Smooth muscle cell of the brain vasculature (primary cell): ENCODE results near the gene PRR32.
"Not testable (repeated sequence)": the region's sequence is repeated elsewhere in the genome, so short reads cannot be mapped to it uniquely, and the experiment has no call there.

Experiments
- DNase-seq: peaks from one replicate; pipeline ENCODE4 v3.0.0-alpha.2; 2012; ENCODE audit warnings: low read depth, low spot score

Gene PRR32, protein sequence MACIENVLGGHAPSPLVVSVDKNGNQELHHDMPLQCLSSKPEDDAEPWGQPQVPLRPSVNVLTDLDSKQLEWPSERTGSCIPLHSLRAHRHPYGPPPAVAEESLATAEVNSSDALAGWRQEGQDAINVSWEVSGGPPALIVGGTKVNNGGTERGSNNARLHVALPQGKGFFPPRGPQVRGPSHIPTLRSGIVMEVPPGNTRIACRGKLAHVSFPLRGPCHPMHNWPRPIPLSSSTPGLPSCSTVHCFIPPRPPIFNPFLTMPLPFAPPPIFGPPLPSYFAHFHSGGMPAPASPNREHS

DNA sequence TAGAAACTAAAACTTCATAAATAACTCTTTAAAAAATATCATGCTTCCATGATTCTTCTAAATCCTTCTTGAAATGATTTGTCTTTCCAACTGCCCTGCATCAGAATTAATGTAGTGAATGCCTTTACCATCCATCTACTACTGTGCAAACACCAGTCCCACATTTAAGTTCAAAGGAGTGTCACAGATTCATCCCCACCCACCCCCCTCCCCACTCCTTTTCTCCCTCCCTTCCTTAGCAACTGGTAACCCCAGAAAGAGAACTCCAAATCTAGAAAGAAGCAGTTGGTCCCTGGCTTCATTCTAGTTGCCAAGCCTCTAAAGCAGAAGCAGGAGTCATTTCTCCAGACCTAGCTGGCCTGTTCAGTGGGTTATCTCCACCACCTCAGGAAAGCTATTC, at the start of gene PRR32:
TSS of gene PRR32 (plus strand) at position 301 of the 400 bp plus-strand sequence. CDS start 115 bp downstream, outside the sequence.
- DNase-seq: no peak

DNA sequence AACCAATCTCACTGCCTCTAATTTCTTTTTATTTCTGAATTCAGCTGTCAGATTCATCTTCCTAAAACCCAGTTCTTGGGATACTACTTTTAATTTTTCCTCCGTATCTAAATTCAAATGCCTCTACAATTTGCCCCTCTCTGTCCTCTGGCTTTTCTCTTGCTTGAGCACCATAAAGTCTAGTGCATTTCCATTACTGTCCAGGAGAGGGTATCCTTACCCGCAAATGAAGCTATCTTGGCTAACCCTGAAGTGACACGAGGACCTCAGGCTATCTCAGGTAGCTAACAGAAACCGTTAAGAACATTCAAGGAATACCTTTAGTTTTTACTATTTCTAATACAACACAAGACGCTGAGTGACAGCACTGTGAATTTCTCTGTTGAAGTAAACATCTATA, 49.4 kb upstream of the PRR32 start:
- DNase-seq: no peak

DNA sequence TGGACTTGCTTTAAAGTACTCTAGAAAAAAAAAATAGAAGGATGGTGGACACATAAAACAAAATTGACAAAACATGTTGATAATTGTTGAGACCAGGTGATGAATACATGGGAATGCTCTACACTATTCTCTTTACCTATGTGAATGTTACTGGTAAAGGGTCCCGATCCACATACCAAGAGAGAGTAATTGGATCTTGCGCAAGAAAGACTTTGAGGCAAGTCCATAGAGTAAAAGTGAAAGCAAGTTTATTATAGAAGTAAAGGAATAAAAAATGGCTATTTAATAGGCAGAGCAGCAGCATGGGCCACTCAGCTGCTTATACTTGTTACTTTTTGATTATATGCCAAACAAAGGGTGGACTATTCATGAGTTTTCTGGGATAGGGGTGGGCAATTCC, 34.0 kb upstream of the PRR32 start:
- no peak for DNase-seq

DNA sequence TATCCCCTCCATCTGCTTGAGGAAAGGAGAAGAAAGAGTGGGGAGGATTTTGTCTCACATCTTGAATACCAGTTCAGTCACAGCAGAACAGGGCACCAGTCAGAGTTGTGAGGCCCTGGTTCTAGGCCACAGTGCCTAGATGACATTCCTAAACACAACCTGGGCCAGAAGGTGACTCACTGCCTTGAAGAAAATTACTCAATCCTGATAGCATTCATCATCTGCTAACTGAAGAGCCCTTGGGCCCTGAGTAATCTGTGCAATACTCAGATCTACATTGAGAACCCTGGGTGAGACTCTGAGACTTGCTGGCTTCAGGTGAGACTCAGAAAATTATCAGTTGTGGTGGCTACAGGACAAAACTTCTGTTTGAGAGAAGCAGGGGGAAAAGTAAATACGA, 20.5 kb upstream of the PRR32 start:
- no peak for DNase-seq

DNA sequence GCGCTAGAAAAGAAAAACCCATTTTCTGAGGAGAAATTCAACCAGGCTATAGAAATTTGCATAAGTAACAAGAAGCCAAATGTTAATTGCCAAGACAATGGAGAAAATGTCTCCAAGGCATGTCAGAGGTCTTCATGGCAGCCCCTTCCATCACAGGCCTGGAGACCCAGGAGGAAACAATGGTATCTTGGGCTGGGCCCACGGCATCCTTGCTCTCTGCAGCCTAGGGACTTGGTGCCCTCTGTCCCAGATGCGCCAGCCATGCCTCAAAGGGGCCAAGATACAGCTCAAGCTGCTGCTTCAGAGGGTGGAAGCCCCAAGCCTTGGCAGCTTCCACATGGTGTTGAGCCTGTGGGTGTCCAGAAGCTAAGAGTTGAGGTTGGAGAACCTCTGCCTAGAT, 12.7 kb upstream of the PRR32 start:
- not testable (repeated sequence) for DNase-seq

DNA sequence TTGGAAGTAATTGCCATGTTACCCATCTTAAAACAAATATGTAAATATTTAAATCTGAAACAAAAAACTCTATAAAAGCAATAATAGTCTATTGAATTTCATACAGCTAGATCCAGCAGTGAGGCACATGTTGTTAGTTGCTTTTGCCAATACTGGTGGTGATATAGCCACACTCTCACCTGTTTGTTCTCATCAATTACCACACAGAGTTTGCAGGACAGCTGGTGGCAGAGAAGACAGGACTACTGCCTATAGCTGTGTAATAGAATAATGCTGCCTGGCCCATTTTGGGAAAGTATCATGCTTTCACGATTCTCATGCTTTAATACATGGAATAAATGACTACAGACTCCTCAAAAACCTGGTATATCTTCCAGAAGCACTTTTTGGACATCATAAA, 3.7 kb upstream of the PRR32 start:
- DNase-seq: no peak

DNA sequence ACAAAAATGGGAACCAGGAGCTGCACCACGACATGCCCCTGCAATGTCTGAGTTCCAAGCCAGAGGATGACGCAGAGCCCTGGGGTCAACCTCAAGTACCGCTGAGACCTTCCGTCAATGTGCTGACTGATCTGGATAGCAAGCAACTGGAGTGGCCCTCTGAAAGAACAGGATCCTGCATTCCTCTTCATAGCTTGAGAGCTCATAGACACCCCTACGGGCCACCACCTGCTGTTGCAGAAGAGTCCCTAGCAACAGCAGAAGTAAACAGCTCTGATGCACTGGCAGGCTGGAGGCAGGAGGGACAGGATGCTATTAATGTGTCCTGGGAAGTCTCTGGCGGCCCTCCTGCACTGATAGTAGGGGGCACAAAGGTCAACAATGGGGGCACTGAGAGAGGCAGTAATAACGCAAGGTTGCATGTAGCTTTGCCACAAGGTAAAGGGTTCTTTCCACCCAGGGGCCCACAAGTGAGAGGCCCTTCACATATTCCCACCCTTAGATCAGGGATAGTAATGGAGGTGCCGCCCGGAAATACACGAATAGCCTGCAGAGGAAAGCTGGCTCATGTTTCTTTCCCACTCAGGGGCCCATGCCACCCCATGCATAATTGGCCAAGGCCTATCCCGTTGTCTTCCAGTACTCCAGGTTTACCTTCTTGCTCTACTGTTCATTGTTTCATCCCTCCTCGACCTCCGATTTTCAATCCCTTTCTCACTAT, 1.3 kb downstream of the PRR32 start:
- DNase-seq: no peak

DNA sequence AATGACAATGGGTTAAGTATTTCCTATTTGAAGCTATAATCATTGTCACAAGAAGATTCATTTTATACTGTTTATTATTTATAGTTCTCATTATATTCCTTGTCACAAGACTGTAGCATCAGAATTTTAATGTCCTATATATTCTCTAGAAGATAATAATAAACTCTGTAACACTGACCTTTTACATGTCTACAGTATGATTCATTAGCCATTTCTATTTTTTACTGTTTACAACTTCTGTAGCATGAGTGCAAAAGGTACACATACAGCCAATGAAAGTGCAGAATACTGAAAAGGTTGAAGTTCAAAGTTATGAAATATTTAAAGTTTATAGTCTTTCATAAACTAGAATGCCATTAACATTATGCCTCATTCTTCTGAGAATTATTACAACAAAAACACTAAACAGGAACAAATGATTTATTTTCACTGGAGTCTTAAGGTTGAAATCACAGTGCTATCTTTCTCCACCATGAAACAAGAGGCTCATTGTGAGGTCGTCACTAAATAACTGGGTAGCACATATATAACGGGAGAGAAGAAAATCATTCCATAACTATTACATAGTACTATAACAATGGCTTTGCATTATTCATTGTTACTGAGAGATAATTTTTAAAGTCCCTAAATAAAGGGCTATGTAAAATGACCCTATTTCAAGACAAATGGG, 4.9 kb downstream of the PRR32 start:
- DNase-seq: no peak

DNA sequence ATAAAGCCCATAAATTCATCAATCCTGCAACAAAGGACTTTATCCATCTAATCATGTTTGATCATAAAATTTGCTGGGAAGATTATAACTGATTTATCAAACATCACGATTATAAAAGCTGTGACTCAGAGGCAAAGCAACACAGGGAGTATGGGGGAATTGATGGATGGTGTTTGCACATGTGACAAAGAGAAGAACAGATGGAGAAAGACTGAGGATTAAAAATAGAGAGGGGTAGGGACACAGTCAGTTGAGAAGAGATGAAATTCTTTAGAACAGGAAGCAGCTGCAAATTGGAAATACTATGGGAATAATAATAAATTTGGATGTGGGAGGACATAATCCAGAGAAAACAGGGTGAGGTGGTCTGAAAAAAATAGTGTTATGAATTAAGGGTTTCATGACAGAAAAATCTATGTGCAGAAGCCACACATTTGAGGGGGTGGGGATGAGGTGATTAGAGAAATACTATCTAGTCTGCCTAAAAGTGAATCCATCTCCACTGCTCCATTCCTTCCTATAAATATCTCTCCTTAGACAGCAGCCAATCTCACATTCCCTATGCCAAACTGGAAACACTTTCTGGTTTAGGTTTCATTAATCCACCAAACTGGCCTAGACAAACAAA, 6.2 kb downstream of the PRR32 start:
- no peak for DNase-seq

DNA sequence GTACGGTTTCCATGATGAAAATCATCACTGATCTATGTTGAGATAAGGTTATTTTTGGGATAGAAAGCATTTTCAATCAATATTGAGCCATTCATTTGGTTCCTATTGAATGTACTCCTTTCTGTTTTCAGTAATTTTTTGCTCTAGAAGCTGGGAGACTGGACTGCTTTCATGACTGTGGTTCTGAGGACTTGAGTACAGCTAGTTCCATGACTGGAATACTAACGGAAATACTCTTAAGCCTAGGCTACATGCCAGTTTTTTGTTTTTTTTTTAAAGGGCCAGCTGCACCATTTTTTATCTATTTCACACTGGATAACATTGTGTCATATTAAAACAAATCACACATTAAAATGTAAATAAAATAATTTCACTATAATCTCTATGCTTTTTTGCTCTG, 16.7 kb downstream of the PRR32 start:
- DNase-seq: no peak

DNA sequence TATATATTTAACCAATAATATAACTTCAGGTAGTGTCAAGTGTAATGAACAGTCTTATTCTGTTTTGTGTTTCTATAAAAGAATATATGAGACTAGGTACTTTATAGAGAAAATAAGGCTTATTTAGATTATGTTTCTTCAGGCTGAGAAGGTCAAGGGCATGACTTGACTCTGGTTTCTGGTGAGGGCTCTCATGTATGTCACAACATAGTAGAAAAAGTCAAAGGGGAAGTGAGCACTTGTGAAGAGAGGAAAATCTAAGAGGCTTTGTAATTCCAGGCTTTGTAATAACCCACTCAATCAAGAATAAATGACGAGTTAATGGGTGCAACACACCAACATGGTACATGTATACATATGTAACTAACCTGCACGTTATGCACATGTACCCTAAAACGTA, 27.6 kb downstream of the PRR32 start:
- DNase-seq: no peak

DNA sequence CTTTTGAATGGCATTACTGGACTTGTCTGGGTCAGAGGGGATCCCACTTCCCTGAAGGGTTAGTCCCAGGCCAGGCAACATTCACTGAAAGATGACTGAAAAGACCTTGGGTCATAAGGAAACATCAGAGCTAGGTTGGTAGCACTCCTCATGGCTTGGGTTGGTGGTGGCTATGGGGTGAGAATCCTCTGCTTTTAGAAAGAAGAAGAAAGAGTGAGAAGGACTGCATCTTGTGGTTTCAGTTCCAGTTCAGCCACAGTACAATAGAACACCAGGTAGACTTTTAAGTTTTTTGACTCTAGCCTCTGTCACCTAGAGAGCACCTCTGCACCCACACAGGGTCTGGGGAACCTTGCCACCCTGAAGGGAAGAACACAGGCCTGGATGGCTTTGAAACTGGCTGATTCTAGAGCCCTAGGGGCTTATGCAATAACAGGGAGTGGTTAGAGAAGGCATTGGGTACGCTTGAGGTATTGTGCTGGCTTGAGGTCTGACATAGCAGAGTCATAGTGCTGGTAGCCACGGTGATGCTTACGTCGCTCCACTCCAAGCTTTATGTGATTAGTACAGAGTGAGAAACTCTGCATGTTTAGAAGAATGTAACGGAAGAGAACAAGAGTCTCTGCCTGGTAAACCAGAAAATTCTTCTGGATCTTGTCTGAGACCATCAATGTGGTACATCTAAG, 36.5 kb downstream of the PRR32 start:
- DNase-seq: no peak
